Subcutaneous adipose tissue (tissue), 4 donors: Measurements from ENCODE around the gene CCSER1. TPM values are rescaled to one million over a fixed set of nuclear protein-coding genes. Genes with fewer than 3 reads are reported as not detected.

Experiments used
- total RNA-seq, 4 donors: library from RNA; depleted of rRNA; stranded (reverse); fragments of >200 nt; gene quantifications; one replicate each; pipeline ENCODE4 v1.1.0, GENCODE V29; 2016
- TF ChIP-seq, protein P1 (sequence below): fragments of 450-650 bp; IDR thresholded peaks from one replicate; pipeline ENCODE4 v1.5.1; 2016; ENCODE audit warnings: low read depth, mild to moderate bottlenecking, control low read depth, antibody characterized with exemption, moderate library complexity

Gene CCSER1
- total RNA-seq, 4 donors from 2014 or later: 8.0 to 18.1 (median 16.0) TPM

DNA sequence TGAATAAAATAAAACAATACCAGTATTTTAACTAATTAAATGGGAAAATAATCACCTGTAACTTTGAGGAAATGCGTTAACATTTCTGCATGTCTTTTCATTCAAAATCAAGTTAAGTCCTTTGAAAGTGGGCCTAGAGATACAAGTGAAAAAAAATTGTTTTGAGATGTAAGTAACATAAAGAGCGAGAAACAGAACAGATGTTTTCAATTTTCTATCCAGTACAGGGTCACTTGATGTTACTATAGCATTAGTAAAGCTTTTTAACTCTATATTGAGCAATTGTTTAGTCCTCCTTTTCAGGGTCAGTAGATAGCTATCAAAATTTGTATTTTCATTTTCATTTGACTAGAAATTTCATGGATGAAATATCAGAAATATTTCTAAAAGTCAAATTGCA lies 761.4 kb downstream of the CCSER1 start:
- TF ChIP-seq, protein P1, sequence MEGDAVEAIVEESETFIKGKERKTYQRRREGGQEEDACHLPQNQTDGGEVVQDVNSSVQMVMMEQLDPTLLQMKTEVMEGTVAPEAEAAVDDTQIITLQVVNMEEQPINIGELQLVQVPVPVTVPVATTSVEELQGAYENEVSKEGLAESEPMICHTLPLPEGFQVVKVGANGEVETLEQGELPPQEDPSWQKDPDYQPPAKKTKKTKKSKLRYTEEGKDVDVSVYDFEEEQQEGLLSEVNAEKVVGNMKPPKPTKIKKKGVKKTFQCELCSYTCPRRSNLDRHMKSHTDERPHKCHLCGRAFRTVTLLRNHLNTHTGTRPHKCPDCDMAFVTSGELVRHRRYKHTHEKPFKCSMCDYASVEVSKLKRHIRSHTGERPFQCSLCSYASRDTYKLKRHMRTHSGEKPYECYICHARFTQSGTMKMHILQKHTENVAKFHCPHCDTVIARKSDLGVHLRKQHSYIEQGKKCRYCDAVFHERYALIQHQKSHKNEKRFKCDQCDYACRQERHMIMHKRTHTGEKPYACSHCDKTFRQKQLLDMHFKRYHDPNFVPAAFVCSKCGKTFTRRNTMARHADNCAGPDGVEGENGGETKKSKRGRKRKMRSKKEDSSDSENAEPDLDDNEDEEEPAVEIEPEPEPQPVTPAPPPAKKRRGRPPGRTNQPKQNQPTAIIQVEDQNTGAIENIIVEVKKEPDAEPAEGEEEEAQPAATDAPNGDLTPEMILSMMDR: no peak

DNA sequence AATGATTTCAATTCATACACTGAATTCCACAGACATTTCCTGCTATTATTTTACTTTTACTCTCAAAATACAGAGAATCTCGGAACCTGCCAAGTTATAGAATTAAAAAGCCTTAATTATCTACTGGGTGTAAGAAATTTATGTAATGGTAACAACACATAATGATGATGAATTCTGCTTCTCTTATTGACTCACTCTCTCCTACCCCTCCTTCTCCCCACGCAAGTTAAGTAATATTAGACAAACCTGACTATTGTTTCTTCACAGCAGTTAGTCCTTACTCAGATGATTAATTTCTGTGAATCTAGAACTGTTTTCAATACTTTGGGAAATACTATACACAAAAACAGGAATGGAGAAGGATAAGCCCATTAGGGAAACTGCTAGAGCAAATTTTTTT lies 762.0 kb downstream of the CCSER1 start:
- TF ChIP-seq, protein P1: no peak

DNA sequence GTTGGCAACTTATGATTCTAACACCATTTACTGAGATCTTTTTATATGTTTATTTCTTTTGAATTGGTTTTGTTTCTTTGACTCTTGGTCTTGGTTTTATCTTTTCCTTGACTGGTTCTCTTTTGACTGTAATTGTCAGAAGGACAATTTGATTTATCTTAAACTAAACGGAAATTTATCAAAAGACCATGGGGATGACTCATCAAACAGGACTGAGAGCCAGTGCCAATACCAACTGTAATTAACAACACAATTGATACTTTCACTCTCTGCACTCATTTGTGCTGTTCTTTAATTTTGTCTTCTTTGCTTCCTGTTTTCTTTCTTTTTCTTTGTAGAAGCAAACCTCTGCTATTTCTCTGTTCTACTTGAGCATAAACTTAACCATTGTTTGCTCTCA lies 776.8 kb downstream of the CCSER1 start:
- TF ChIP-seq, protein P1: no peak

DNA sequence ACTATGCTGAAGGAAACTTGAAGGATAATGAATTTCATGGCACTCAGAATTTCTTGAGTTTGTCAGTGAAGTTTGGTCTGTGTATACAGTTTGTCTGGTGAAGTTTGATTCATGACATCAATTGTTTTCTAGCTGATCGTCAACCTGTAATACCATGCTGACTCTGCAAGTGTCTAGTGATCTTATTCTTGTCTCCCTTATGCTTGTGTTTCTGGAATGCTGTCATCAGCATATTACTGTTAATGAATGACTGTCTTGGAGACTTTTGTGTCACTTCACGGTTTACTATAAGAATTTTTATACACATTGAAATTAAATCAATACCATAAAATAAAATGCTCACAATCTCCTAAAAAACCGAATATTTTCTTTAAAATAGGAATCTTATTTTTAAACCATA lies 779.0 kb downstream of the CCSER1 start:
- TF ChIP-seq, protein P1: no peak

DNA sequence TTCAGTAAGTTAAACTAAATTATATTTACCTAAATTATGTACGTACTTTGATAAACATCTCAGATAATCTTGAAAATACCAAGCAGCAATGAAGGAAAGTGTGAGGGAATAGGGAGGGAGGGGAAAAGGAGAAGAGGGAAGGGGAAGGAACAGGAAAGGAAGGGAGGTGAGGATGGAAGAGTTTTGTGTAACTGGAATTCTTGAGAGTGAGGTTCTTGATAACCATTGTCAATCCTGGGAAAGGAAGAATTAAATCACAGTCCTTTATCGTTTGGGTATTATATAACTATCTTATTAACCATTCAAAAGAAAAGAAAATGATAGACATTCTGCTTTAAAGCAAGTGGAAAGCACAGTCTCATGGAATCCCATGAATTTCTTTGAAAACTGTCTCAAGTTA lies 795.0 kb downstream of the CCSER1 start:
- TF ChIP-seq, protein P1: no peak

DNA sequence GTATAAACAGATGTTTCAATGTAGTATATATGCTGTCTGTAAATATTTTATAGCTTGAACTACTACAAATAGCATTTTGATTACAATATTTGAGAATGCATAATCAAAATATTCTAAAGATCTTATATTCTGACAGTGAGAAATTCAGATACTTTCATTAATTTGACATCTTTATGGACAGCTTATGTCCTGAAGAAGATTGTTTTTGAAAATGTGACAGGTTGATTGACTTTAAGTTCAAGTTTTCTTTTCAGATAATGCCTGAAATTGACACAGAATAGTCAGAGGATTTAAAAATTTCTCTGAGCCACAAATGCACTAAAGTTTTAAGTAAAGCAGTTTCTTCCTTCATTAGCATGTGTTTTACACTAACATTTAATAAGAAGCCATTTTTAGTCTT lies 799.8 kb downstream of the CCSER1 start:
- TF ChIP-seq, protein P1: no peak

DNA sequence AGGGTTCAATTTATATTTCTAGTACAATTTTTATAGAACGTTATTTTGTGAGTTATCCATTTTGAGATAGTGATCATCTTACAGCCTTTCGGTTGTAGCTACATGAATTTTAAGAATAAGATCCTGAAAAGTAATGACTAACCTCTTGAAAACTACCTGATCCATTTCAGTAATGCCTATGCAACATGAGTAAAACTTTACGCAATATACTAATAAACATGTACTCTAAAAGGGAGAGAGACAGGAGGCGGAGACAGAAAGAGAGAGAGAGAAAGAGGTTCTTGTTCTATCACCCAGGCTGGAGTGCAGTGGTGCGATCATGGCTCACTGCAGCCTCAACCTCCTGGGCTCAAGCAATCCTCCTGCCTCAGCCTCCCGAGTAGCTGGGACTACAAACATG lies 816.1 kb downstream of the CCSER1 start:
- TF ChIP-seq, protein P1: no peak
